Erythroblast (primary cell): Measurements from ENCODE around the gene FKBP8.

Source experiments
- GATA1 ChIP-seq: IDR thresholded peaks from 2 replicates; pipeline ENCODE4 v1.6.1; 2011; ENCODE audit warnings: low read depth, mild to moderate bottlenecking, control low read depth, low read length, moderate library complexity
- POLR2A ChIP-seq: IDR thresholded peaks from 2 replicates; pipeline ENCODE4 v1.6.1; 2011; ENCODE audit warnings: mild to moderate bottlenecking, low read length

- TF ChIP-seq POLR2A (no peak), GATA1 (no peak)
These were observed 33.2 kb downstream of the FKBP8 start for GRCh38 chr19:18510216-18510615.
